EH (cell line): ENCODE results near the gene SMC3.
"Not testable (repeated sequence)": the region's sequence is repeated elsewhere in the genome, so short reads cannot be mapped to it uniquely, and the experiment has no call there.

Experiments used
- DNase-seq: peaks from one replicate; pipeline ENCODE4 v3.0.0-alpha.2; 2015; ENCODE audit warnings: low read depth

The SMC3 gene

DNA sequence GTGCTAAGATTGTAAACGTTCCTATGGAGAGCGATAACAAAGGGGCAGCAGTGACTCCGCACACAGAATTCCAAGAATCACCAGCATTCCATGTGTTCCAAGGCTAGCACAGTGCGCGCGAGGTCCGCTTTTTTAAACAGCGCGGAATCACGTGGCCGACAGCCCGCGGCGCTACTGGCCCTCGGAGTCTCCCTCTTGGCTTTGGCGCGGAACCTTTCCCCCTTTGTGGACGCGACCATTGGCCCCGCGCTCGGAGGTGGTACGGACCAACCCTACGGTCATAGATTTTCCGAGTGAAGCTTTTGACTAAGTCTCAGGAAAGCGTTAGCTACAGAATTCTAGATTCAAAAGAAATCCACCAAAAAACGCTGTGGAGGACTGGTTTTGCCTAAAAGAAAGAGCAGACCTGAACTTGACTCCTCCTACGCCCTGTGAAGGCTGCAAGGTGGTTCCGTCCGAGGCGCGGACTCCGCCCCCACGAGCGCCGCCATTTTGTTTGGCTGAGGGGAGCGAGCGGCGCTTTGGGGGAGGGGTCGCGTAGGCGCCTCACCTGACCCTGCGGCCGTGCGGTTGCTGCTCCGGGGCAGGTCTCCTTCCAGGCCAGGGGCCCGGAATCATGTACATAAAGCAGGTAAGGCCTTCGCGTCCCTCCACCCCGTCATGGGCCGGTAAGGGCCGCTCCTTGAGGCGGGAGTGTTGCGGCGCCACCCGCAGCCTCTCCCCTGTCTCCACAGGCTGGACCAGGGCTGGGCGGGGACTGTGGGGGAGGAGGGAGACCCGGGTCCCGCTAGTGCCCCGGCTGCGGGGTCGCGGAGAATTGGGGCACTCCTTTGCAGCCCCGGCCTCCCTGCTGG lies at the start of gene SMC3:
TSS of gene SMC3 (plus strand) at position 495 of the 854 bp plus-strand sequence. CDS start at position 617, 122 bp downstream.
- DNase-seq, result peak; percentile 98

DNA sequence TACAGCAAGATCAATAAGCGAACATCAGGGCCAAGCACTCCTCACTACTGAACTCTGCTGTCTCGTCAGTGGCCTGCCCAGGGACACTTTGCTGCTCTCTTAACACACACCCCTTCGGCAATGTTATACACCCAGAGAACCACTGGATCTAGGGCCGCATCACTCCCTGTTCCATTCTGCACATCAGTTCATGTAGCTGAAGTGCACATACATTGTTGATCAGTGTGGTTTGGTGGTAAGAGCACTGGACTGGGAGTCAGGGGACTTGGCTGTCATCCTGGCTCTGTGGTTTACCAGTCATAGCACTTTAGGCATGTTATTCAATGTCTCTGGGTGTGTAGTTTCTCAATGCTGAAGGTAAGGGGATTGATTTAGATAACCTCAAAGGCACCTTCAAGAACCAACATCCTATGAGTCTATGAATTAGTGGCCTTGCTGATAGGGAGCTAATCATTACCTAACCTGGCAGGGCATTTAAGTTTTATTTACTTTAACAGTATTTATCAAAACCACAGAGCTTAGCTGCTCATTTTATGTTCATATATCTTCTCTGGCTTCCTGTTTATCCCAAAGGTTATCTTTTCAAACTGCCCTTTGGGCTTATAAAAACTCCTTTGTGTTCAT lies 45.0 kb upstream of the SMC3 start:
- peak; percentile 57 for DNase-seq

DNA sequence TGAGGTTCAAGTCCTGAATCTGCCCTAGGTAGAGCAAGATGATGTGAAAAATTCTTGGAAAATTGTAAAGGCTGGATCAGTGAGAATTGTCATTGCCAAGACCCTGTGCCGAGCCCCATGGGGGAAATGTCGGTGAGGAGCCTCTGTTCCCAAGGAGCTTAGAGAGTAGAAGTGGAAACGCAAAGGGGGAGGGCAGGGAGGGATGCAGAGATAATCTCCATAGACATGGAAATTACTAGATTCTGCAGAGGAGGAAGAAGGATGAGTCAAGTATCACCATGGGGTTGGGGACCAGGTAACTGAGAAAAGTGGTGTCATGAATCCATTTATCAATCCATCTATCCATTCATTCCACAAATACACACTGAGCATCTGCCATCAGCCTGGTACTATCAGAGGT lies 43.8 kb upstream of the SMC3 start:
- DNase-seq, result no peak

DNA sequence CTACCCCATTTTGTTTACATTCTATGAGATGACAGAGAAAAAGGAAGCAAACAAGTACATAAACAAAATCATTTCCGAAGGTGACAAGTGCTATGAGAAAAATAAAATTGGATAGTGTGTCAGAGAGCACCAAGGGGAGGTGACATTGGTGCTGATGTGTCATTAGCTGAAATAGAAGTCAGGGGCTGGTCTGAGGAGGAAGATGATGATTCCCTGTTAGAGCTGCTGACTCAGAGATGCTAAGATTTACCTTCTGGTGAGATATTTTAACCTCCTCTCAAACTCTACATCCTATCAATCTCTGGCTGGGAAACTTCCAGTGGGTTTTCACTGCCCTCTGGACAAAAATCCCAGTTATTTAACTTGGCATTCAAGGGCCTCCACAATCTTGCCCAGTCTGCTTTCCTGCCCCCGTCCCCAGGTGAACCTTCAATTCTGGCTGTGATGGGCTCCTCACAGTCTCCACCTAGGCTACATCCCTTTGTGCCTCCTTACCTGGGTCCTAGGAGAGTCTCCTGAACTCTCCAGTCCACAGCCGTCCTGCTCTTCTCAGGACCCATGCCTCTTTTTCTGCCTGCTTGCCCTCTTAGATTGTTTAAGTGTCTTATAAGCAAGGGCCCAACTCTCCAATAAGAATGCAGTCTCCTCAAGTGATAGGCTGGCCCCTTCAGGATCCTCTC lies 43.2 kb upstream of the SMC3 start:
- DNase-seq, result no peak

DNA sequence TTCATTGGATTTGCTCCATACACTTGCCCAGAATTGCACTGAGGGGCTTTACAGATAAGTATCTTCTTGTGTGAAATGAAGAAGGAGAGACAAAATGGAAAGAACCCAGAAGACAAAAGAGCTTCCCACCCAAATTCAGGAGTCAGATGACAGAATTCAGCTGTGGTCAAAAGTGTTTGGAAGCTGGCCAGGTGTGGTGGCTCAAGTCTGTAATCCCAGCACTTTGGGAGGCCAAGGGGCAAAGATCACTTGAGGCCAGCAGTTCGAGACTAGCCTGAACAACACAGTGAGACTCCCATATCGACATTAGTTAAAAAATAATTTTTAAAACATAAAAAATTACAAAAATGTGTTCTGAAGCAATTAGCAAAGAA lies 42.6 kb upstream of the SMC3 start:
- peak; percentile 48 for DNase-seq

DNA sequence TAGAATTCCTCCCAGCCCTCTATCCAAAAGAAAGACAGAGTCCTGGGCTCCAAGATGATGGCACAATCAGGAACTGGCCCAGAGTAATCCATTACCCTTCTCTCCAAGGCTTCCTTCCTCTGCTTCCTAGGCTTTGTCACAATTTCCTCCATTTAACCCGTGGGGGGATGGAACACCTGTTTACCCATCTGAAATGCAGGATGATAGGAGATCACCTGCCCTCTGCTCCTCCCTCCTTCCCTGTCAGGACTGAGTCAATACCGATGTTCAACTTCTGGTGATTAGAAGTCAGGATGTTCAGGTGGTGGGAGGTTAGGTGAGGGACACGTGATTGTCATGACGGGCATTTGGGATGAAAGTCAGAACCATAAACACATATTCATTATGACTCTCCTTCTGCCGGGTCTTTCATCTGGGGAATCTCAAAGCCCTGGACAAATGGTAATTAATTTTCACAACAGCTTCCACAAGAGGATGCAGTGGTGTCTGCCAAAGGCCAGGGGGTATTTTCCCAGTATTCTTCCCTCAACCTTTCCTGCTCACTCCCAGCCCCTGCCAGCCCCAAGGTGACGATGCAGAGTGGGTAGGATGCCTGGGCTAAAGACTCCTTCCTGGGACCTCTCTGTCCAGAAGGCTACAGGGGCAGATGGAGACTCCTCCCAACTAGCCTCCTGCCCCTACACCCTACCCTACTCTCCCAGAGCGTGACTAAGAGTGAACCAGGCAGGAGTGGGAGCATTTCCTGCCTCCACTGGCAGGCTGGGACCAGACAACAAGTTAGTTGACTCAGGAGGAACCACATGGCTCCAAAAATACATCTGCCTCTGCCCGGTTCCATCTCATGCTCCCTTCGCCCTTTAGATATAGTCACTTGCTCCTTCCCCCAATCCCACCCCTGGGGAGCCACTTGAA lies 41.9 kb upstream of the SMC3 start:
- DNase-seq, result peak; percentile 84

DNA sequence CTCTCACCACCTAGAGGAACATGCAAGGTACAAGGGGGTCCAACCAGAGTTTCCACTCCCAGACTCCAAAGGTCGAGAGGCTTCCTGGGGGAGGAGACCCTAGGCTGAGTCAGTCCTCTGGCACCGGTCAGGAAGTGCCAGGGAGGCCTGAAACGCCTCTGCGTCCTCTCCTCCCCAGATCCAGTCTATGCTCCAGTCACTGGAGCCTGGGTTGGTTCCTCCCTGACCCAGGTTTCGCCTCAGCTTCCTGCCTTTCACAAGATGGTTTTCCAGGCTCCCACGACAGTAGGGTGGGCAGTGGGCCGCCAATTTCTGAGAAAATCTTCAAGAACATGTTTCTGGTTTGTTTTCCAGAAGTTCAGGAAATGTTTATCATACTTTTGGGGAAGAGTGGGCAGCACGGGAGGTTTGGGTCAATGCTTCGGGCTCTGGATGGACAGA lies 39.7 kb upstream of the SMC3 start:
- peak; percentile 73 for DNase-seq

DNA sequence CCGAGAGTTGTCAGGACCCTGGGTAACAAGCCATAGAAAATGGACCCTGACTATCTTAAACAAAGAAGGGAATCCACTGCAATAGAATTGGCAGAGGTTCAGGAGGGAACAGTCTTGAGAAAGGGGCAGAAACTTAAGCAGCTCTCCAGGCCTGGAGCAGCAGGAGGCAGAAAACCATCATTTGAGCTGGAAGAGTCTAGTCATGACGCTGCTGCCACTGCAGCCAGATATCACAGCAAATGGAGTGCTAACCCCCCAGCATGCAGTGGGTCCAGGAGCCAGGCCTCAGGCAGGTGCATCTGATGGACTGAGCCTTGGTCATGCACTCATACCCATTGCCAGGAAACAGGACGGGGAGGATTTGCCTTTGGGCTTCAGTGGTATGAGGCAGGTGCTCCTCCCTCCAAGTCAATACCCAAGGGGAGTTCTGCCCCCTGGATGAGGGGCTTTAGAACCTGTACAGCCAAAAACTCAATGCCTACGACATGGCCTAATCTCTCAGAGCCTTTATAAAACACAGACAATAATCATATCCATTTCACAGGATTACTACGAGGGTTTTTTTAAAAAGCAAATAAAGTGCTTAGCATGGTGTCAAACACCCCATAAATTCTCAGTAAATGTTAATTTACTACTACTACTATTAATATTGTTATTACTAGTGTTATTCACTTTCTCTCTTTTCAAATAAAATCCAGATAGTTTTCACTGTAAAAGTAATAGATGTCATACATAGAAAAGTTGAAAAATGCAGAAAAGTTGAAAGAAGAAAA lies 39.1 kb upstream of the SMC3 start:
- DNase-seq, result peak; percentile 53

DNA sequence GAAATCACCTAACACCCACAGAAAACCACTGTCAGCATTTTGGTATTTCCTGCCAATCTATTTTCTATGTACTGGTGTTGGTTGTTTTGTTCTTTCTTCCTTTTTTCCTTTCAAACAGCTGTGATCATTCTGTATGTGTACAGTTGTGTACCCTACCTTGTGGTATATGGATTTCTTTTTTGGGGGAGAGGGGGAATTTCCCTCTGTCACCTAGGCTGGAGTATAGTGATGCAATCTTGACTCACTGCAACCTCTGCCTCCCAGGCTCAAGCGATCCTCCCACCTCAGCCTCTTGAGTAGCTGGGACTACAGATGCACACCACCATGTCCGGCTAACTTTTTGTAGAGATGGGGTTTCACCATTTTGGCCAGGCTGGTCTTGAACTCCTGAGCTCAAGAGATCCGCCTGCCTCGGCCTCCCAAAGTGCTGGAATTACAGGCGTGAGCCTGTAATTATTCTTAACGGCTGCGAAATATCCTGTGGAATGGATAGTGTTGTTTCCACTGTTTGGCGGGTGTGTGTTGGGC lies 38.4 kb upstream of the SMC3 start:
- DNase-seq, result peak; percentile 53

DNA sequence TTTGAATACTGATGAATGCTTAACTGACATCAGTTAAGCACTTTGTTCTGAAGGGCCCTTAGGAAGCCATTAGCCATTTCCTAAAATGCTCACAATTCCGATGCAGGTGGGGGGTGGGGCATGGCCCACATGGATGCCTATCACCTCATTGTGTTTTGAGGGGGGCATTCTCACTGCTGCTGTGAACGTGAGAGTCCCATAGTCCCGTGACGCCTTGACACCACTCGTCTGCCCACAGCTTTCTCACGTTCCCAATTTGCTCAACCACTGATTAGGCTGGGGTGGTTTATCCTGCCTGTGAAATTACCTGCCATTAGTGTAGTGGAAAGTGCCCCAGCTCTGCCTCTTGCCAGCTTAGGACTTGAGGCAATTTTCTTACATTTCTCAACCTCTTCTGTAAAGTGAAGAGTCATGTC lies 37.9 kb upstream of the SMC3 start:
- no peak for DNase-seq

DNA sequence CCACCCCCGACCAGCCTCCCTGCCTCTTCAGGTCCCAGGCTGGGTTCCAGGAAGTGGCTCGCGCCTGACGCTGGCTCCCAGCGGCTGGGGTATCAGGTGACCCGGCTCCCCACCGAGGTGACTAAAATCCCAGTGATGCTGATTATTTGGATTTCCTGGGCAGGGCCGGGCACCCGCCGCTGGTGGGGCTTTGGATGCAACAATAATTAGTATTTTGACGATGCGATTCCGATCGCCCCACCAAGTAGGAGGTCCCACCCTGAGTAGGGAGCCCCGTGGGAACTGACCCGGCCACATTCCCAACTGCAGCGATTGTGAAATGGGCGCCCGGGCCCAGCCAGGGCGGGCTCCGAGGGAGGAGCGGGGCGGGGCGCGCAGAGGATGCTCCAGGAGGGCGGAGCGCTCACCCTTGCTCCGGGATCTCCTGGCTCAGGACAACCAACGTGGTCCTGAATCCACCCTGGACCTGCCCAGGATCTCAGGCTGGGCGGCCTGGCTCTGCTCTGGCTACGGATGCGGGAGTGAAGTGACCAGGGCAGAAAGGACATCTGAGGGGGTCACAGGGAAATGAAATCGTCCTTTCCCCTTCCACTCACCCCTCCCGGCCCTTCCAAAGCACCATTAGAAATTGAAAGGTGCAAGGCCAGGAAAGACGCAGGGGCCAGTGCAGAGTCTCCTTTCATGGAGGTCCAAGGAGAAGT lies 37.2 kb upstream of the SMC3 start:
- DNase-seq, result peak; percentile 84

DNA sequence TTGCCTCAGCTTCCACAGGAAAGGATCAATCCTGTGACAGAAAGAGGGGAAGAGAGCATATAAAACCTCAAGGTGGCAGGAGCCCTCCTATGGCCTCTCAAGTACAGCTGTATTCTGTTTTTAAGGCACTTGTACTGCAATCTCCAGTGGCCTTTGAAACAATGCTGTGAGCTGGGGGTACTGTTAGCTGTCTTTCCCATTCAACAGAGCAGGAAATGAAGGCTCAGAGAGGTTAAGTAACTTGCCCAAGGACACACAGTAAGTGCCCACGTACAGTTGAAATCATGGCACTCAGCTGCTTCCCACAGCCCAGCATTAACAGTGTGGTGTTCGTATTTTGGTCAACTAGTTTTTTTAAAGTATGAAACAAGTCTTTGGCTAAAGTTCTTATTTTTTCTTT lies 35.8 kb upstream of the SMC3 start:
- no peak for DNase-seq

DNA sequence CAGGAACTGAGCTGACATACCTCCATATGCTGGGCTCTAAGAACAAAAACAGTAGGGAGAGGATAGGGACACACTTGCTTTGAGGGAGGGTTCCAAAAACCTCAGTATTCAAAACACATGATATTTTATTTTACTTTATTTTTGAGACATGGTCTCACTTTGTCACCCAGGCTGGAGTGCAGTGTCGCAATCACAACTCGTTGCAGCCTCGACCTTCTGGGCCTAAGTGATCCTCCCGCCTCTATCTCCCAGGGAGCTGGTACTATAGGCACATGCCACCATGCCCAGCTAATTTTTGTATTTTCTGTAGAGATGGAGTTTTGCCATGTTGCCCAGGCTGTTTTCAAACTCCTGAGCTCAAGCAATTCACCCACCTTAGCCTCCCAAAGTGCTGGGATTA lies 34.9 kb upstream of the SMC3 start:
- not testable (repeated sequence) for DNase-seq

DNA sequence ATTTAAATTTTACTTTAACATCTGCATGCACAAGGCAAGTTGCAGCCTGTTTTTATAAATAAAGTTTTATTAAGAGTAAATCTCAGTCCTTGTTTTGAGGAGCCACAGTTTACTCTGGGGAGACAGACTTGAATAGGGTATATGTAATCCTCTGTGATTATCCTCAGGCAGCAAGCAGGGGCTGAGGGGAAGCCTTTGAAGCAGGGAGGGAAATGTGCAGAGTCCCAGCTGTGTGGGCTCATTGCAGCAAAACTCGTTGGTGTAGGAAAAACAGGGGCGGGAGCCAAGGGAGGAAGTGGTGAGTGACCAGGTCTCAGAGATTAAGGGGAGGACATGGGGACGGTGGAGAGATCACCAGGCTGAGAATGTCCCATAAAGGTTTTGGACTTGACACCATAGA lies 34.3 kb upstream of the SMC3 start:
- DNase-seq, result no peak

DNA sequence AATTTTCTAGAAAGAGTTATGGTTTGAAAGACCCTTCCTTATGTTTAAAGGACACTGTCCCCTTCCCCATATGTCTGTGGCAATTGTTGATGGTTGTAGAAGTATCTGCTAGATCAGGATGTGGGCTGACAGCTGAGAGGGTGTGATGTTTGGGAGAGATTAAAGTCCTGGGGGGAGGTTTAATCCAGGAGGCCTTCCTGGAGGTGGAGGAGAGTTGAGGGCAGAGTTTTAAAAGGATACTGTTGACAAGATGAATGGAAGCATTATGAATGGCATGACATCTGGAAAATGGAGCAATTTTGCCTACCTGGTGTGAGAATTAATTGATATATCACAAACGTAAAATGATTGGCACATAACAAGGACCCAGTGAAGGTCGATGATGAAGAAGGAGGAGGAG lies 32.9 kb upstream of the SMC3 start:
- no peak for DNase-seq

DNA sequence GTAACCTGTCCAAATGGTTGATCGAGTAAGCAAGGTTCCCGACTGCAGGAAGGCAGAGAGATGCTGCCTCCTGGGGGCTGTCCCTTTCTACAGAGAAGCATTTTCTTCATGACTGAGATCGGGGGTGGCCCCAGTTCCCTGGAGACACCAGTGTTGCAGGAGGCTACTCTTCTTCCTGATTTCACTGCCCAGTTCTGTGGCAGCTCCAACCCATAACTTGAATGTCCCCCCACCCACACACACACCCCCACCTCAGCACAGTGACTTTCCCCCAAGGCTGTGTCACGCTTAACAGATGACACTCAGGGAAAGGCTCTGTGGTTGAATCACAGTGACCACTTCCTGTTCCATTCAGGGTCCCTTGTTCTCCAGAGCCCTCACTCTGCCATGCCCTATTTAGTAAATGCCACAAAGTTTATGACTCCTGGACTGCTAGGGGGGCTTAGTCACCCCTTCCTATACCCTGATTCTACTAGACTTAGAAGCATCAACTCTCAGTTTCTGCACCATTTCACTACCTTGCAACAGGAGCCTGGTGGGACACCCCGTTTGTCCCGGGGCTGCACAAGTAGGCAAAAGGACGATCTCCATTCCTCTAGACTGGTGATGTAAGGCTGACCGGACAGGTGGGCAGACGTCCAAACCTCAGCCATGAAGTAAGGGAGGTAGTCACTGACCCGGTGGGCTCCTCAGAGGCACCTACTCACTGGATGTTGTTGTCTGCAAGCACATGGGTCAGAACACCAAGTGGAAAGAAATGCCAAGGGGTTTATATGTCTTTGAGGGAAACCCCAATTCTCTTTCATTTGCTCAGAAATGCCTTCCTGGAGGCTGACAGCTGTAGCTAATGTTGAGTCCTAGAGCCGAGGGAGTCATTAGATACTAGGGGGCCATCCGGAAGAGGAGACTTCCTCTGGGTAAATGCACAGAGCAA lies 31.3 kb upstream of the SMC3 start:
- peak; percentile 86 for DNase-seq

DNA sequence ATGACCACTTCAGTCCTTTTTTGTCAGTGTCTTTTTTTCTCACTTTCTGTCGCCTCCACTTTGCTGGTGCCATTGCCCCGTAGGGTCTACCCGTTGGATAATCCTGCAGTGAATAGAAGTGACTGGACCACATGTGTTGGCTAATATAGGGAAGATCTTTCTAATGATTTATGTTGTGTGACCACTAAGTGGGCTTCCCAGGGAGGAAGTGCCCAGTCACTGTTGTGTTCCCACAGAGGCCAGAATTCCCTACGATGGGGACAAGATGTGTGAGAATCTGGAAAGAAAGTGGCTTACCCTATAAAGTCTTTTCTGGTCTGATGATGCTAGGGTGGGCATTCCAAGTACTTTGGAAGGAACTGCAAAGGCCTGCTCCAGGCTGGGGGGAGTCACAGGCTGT lies 28.4 kb upstream of the SMC3 start:
- DNase-seq, result no peak

DNA sequence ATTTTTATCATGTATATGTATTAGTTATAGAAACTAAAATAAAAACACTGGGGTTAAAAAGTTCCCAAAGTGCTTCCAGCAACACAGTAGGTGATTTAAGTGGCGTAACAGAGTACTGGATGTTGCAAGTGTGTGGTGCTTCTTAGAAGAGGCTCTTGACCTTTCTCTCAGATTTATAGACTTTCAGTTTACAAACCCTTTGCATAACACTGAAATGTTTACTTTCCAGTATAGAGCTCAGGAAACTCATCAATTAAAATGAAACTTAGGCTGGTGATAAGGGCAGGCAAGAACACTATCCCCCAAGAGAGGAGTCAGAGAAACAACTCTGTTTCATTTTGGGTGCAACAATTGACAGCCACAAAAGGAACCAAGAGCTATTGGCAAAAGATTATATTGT lies 27.5 kb upstream of the SMC3 start:
- no peak for DNase-seq

DNA sequence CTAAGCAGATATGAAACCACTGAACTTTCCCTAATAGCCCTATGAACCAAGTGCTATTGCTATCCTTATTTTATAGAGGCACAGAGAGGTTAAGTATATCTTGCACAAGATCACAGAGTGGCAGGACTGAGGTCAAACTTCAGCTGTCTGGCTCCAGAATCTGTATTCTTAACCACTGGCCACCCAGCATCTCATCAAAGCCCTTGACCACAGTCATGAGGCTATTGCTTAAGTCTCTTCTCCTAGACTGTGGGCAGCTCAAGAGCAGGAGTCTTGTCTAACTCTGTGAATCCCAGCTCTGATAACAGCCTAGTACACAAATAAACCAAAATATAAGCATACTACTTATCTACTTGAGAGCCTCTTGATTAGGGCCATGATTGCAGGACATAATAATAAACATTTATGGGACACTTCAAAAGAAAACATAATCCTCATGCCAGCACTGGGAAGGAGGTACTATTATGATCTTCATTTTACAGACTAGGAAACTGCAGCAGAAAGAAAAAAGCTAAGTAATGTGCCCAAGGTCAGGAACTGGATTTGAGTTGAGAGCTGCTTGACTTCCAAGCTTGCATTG lies 22.4 kb upstream of the SMC3 start:
- DNase-seq, result peak; percentile 57
